Esophagus muscularis mucosa (tissue), 4 donors: Measurements from ENCODE around the gene KRT71. TPM values are rescaled to one million over a fixed set of nuclear protein-coding genes. Genes with fewer than 3 reads are reported as not detected.

ENCODE experiments used
- DNase-seq: peaks from one replicate; pipeline ENCODE4 v3.0.0-alpha.2; 2017; ENCODE audit errors: extremely low spot score
- H3K27ac ChIP-seq, 4 donors: fragments of 200-600 bp; sonication (generic); replicated peaks in 1 of 4; 1 replicate in 3 of 4; 2 replicates in 1 of 4; pipeline ENCODE4 v1.5.1; 2016 to 2019; ENCODE audit warnings: mild to moderate bottlenecking in 1 of 4
- H3K27me3 ChIP-seq, 4 donors: fragments of 200-600 bp; sonication (generic); one replicate each; pipeline versions ENCODE4 v1.5.1 to v1.6.0; 2016 to 2019
- H3K36me3 ChIP-seq, 4 donors: fragments of 200-600 bp; sonication (generic); one replicate each; pipeline ENCODE4 v1.5.1; 2016 to 2019
- H3K4me1 ChIP-seq, 4 donors: fragments of 200-600 bp; sonication (generic); one replicate each; pipeline ENCODE4 v1.5.1; 2016 to 2019
- H3K4me3 ChIP-seq, 4 donors: fragments of 200-600 bp; sonication (generic); 1 replicate in 2 of 4; 2 replicates in 2 of 4; pipeline ENCODE4 v1.5.1; 2016 to 2019; ENCODE audit warnings: mild to moderate bottlenecking in 4 of 4, moderate library complexity in 1 of 4
- H3K9me3 ChIP-seq, 4 donors: fragments of 200-600 bp; sonication (generic); 1 replicate in 3 of 4; 2 replicates in 1 of 4; pipeline ENCODE4 v1.5.1; 2016 to 2019
- CTCF ChIP-seq, 3 experiments: fragments of 200-600 bp in 2 of 3; fragments of 450-650 bp in 1 of 3; sonication (generic) in 2 of 3; IDR thresholded peaks; one replicate each; pipeline ENCODE4 v1.5.1; 2017 to 2019; ENCODE audit warnings: antibody characterized with exemption in 3 of 3, mild to moderate bottlenecking in 2 of 3, moderate library complexity in 1 of 3
- EP300 ChIP-seq: sonication (generic); formaldehyde crosslinking; IDR thresholded peaks from one replicate; pipeline ENCODE4 v1.6.1; 2017; ENCODE audit warnings: antibody characterized with exemption
- POLR2A ChIP-seq: fragments of 450-650 bp; IDR thresholded peaks from one replicate; pipeline ENCODE4 v1.6.1; 2017; ENCODE audit warnings: antibody characterized with exemption, moderate library complexity, mild to moderate bottlenecking, low read depth
- POLR2AphosphoS5 ChIP-seq, 2 donors: sonication (generic); formaldehyde crosslinking; IDR thresholded peaks; one replicate each; pipeline ENCODE4 v1.6.1; 2017; ENCODE audit warnings: antibody characterized with exemption in 2 of 2
- WGBS: methylation state at CpG from one replicate; pipeline ENCODE4 v1.1.5; 2018; 5-methylcytosine and 5-hydroxymethylcytosine counted together
- intact Hi-C: fragments of 100-400 bp; cut with DNase I; formaldehyde crosslinking; loops from one replicate; pipeline ENCODE4 v1.15.1; 2023
- total RNA-seq, 4 donors: library from RNA; depleted of rRNA; stranded (reverse); fragments of >200 nt; gene quantifications; one replicate each; pipeline versions ENCODE4 v1.1.0 to v1.2.1, GENCODE V29; 2016

The KRT71 gene
- total RNA-seq, 4 donors from 2014 or later: not detected

- Histone ChIP-seq H3K4me3 (no peak overlapping the region), H3K27ac (no peak overlapping the region), H3K36me3 (no peaks in the 10 kb centered on the region), H3K27me3 (peaks cover 0 to 9% (median 0%) of the 10 kb centered on the region in 4 donors), H3K9me3 (no peaks in the 10 kb centered on the region), H3K4me1 (no peaks in the 10 kb centered on the region)
- TF ChIP-seq CTCF (IDR thresholded peaks at IDR 0.05) (no peak), EP300 (no peak), POLR2AphosphoS5 (IDR thresholded peaks at IDR 0.05) (no peak), POLR2A (no peak)
- intact Hi-C loops: no loop called here
- no peak for DNase-seq
- WGBS: 87% methylated on average over 8 of the region's 8 CpGs
These were observed 6.0 kb upstream of the KRT71 start for GRCh38 chr12:52558781-52559445.

- WGBS: 56% methylated on average over 2 of the region's 2 CpGs
- DNase-seq: no peak
- Histone ChIP-seq H3K9me3 (no peaks in the 10 kb centered on the region), H3K4me3 (no peak overlapping the region), H3K4me1 (no peaks in the 10 kb centered on the region), H3K36me3 (no peaks in the 10 kb centered on the region), H3K27ac (no peak overlapping the region), H3K27me3 (peaks cover 0 to 9% (median 0%) of the 10 kb centered on the region in 4 donors)
- intact Hi-C loops: no loop called here
- no peak for TF ChIP-seq POLR2AphosphoS5 (IDR thresholded peaks at IDR 0.05)
- TF ChIP-seq CTCF (IDR thresholded peaks at IDR 0.05): no peak
- TF ChIP-seq POLR2A: no peak
- TF ChIP-seq EP300: no peak
These were observed 4.5 kb upstream of the KRT71 start for GRCh38 chr12:52557476-52557875.

- intact Hi-C loops: no loop called here
- no peaks in the 10 kb centered on the region for H3K9me3 ChIP-seq
- no peaks in the 10 kb centered on the region for H3K36me3 ChIP-seq
- no peak for DNase-seq
- no peak overlapping the region for H3K4me3 ChIP-seq
- WGBS: 75% methylated on average over 6 of the region's 6 CpGs
- peaks cover 0 to 9% (median 0%) of the 10 kb centered on the region in 4 donors for H3K27me3 ChIP-seq
- H3K27ac ChIP-seq: no peak overlapping the region
- peaks cover 0 to 6% (median 0%) of the 10 kb centered on the region in 4 donors for H3K4me1 ChIP-seq
- TF ChIP-seq CTCF (IDR thresholded peaks at IDR 0.05) (no peak), EP300 (no peak), POLR2A (no peak), POLR2AphosphoS5 (IDR thresholded peaks at IDR 0.05) (no peak)
These were observed 2.6 kb upstream of the KRT71 start for GRCh38 chr12:52555577-52555976.

- no peak for TF ChIP-seq POLR2AphosphoS5 (IDR thresholded peaks at IDR 0.05)
- TF ChIP-seq POLR2A: no peak
- no peak for TF ChIP-seq CTCF (IDR thresholded peaks at IDR 0.05)
- TF ChIP-seq EP300: no peak
- WGBS: 73% methylated on average over 1 of the region's 5 CpGs
These were observed 890 bp downstream of the KRT71 start for GRCh38 chr12:52552055-52552454.

More at GRCh38 chr12:52552055-52552454, 890 bp downstream of the KRT71 start:
- Histone ChIP-seq H3K9me3 (no peaks in the 10 kb centered on the region), H3K27me3 (peaks cover 0 to 7% (median 0%) of the 10 kb centered on the region in 4 donors), H3K36me3 (no peaks in the 10 kb centered on the region), H3K4me3 (no peak overlapping the region), H3K27ac (no peak overlapping the region), H3K4me1 (peaks cover 0 to 6% (median 0%) of the 10 kb centered on the region in 4 donors)
- intact Hi-C loops: no loop called here
- no peak for DNase-seq
